GM19240 (cell line): ENCODE results near the gene TBC1D2B.
A peak's percentile ranks its signal among the peaks of the same experiment; 100 is the strongest.
"Not testable (repeated sequence)": the region's sequence is repeated elsewhere in the genome, so short reads cannot be mapped to it uniquely, and the experiment has no call there.

Experiments used
- DNase-seq: peaks from one replicate; pipeline ENCODE4 v3.0.0; 2011; ENCODE audit warnings: low spot score; ENCODE audit not compliant: insufficient read length

The TBC1D2B gene

GRCh38 chr15:77976760-77977525 is 100.6 kb downstream of the TBC1D2B start:
- DNase-seq = not testable (repeated sequence)

- not testable (repeated sequence) for DNase-seq
Observed at GRCh38 chr15:77976095-77976450, 101.4 kb downstream of the TBC1D2B start.

GRCh38 chr15:77975332-77976094 is 102.0 kb downstream of the TBC1D2B start:
- no peak for DNase-seq

- DNase-seq = no peak
Observed at GRCh38 chr15:77974416-77975331, 102.8 kb downstream of the TBC1D2B start.

- no peak for DNase-seq
Observed at GRCh38 chr15:77974098-77974414, 103.5 kb downstream of the TBC1D2B start.

- DNase-seq = not testable (repeated sequence)
Observed at GRCh38 chr15:77973273-77974097, 104.0 kb downstream of the TBC1D2B start.

GRCh38 chr15:77972706-77973105 is 104.8 kb downstream of the TBC1D2B start:
- DNase-seq = not testable (repeated sequence)

GRCh38 chr15:77971875-77972274 is 105.6 kb downstream of the TBC1D2B start:
- DNase-seq = not testable (repeated sequence)

- not testable (repeated sequence) for DNase-seq
Observed at GRCh38 chr15:77970813-77971360, 106.6 kb downstream of the TBC1D2B start.

GRCh38 chr15:77969055-77969454 is 108.5 kb downstream of the TBC1D2B start:
- no peak for DNase-seq

- no peak for DNase-seq
Observed at GRCh38 chr15:77967798-77968197, 109.7 kb downstream of the TBC1D2B start.

- not testable (repeated sequence) for DNase-seq
Observed at GRCh38 chr15:77967235-77967615, 110.3 kb downstream of the TBC1D2B start.

GRCh38 chr15:77966540-77967234 is 110.8 kb downstream of the TBC1D2B start:
- peak; percentile 23 for DNase-seq

GRCh38 chr15:77964193-77964592 is 113.3 kb downstream of the TBC1D2B start:
- no peak for DNase-seq

- peak; percentile 74 for DNase-seq
Observed at GRCh38 chr15:77959432-77959879, 118.1 kb downstream of the TBC1D2B start.

GRCh38 chr15:77958716-77959431 is 118.6 kb downstream of the TBC1D2B start:
- DNase-seq = not testable (repeated sequence)

- not testable (repeated sequence) for DNase-seq
Observed at GRCh38 chr15:77958021-77958420, 119.5 kb downstream of the TBC1D2B start.

- DNase-seq = not testable (repeated sequence)
Observed at GRCh38 chr15:77953926-77954325, 123.6 kb downstream of the TBC1D2B start.

GRCh38 chr15:77952928-77953446 is 124.5 kb downstream of the TBC1D2B start:
- not testable (repeated sequence) for DNase-seq
